Activated CD8-positive, alpha-beta memory T cell treated with anti-CD3 and anti-CD28 coated beads, Interleukin-2, amount 10 ng/mL, durations not matched to agents 7 days and 5 days (primary cell): ENCODE results near the gene DNMT3B. TPM values are rescaled to one million over a fixed set of nuclear protein-coding genes. Genes with fewer than 3 reads are reported as not detected.
"Not testable (repeated sequence)": the region's sequence is repeated elsewhere in the genome, so short reads cannot be mapped to it uniquely, and the experiment has no call there.

Source experiments
- ATAC-seq: fragments of 150-1000 bp; cut with Tn5 transposase; one replicate; pipeline ENCODE4 v1.10.0; 2021; ENCODE audit warnings: moderate library complexity
- CTCF ChIA-PET: fragments of 350-600 bp; sonication (Branson Sonifier 250); formaldehyde crosslinking; loops from one replicate; lab custom pipeline; 2021; ENCODE audit warnings: antibody characterized with exemption; lab: Charles Lee
- DNase-seq: peaks from one replicate; pipeline ENCODE4 v3.0.0-alpha.2; 2020
- H3K27ac Mint-ChIP-seq: one replicate; pipeline ENCODE4 v1.8.0; 2021; ENCODE audit warnings: mild to moderate bottlenecking, mixed read lengths
- H3K27me3 Mint-ChIP-seq: one replicate; pipeline ENCODE4 v1.8.0; 2021; ENCODE audit warnings: mixed read lengths
- H3K36me3 Mint-ChIP-seq: one replicate; pipeline ENCODE4 v1.8.0; 2021; ENCODE audit warnings: mild to moderate bottlenecking, mixed read lengths
- H3K4me1 Mint-ChIP-seq: one replicate; pipeline ENCODE4 v1.8.0; 2021; ENCODE audit warnings: mixed read lengths
- H3K4me3 Mint-ChIP-seq: one replicate; pipeline ENCODE4 v1.8.0; 2021; ENCODE audit warnings: mild to moderate bottlenecking, moderate library complexity, mixed read lengths
- H3K9me3 Mint-ChIP-seq: one replicate; pipeline ENCODE4 v1.8.0; 2022; ENCODE audit warnings: low read depth, mixed read lengths
- total RNA-seq, 2 experiments: library from RNA; stranded (reverse); gene quantifications; one replicate each; pipeline ENCODE4 v1.2.3, GENCODE V29; 2021

Gene DNMT3B
- total RNA-seq, 2 experiments from 2014 or later: 3.3 to 4.7 TPM

GRCh38 chr20:32787168-32787567, 25.0 kb downstream of the DNMT3B start:
- DNase-seq: no peak
- Mint-ChIP-seq H3K4me3 (no peak overlapping the region), H3K36me3 (no peaks in the 10 kb centered on the region), H3K27me3 (no peaks in the 10 kb centered on the region), H3K9me3 (no peaks in the 10 kb centered on the region), H3K27ac (no peak overlapping the region), H3K4me1 (peaks cover 2% of the 10 kb centered on the region)
- CTCF ChIA-PET: no interaction called here
- no peak for ATAC-seq

DNA sequence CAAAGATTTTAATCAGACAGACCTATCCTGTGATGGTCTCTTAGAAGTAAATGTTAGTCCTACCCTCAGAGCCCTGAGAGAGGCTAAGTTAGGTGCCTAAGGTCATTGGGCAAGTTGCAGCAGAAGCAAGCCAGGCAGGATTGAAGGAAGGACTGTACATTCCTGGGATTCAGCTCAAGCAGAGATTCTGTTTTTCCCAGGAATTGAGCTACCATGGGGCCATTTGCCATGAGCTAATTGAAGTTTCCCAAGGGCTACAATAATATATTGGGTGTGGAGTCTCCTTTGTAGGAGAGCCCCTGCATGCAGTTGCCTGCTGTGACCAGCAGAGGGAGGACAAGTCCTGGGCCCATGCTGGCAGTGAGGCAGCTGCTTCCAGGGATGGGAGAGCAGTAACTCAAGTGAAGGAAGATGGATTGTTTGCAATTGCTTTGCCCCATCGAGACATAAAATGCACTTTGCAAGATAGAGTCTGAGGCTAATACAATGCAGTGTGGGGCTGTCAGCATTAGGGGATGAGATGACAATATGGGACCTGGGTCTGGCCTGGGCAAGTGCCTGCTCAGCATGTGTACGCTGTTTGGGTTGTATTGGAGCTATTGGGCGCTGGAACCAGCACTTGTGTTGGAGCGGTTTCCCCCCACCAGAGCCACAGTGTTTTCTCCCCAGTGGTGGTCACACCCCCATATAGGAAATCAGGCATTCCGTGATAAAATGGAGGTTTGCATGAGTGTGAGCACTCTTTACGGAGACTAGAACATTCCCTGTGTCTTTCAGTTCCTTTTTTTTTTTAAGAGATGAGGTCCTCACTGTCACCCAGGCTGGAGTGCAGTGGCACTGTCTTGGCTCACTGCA, 27.9 kb downstream of the DNMT3B start:
- CTCF ChIA-PET: interaction anchor here (0.6 to 4.0 kb wide), 26 partner anchors 9 to 419 kb away, joined by 3 to 26 read pairs (median 3); no protein-coding TSS in a partner anchor
- Mint-ChIP-seq H3K36me3 (no peaks in the 10 kb centered on the region), H3K27ac (no peak overlapping the region), H3K4me1 (peaks cover 20% of the 10 kb centered on the region), H3K9me3 (no peaks in the 10 kb centered on the region), H3K27me3 (no peaks in the 10 kb centered on the region), H3K4me3 (no peak overlapping the region)
- ATAC-seq (peak; percentile 93), DNase-seq (peak; percentile 76)

GRCh38 chr20:32790751-32791057, 28.5 kb downstream of the DNMT3B start:
- H3K27me3 Mint-ChIP-seq: no peaks in the 10 kb centered on the region
- CTCF ChIA-PET: interaction anchor here (0.6 to 4.0 kb wide), 18 partner anchors 12 to 419 kb away, joined by 3 to 26 read pairs (median 4); no protein-coding TSS in a partner anchor
- no peak overlapping the region for H3K27ac Mint-ChIP-seq
- H3K9me3 Mint-ChIP-seq: no peaks in the 10 kb centered on the region
- no peak overlapping the region for H3K4me3 Mint-ChIP-seq
- ATAC-seq (no peak), DNase-seq (no peak)
- H3K36me3 Mint-ChIP-seq: no peaks in the 10 kb centered on the region
- peaks cover 20% of the 10 kb centered on the region for H3K4me1 Mint-ChIP-seq

- no peaks in the 10 kb centered on the region for H3K9me3 Mint-ChIP-seq
- no peak overlapping the region for H3K27ac Mint-ChIP-seq
- CTCF ChIA-PET: interaction anchor here (1.0 to 3.9 kb wide), 3 partner anchors 10 to 15 kb away, joined by 3 to 22 read pairs (median 5); no protein-coding TSS in a partner anchor
- DNase-seq (no peak), ATAC-seq (no peak)
- H3K36me3 Mint-ChIP-seq: no peaks in the 10 kb centered on the region
- no peaks in the 10 kb centered on the region for H3K27me3 Mint-ChIP-seq
- no peak overlapping the region for H3K4me3 Mint-ChIP-seq
- H3K4me1 Mint-ChIP-seq: peaks cover 24% of the 10 kb centered on the region
These were observed 30.1 kb downstream of the DNMT3B start for GRCh38 chr20:32792316-32792715.

- Mint-ChIP-seq H3K9me3 (no peaks in the 10 kb centered on the region), H3K4me1 (peaks cover 24% of the 10 kb centered on the region), H3K27ac (no peak overlapping the region), H3K36me3 (no peaks in the 10 kb centered on the region), H3K4me3 (no peak overlapping the region), H3K27me3 (no peaks in the 10 kb centered on the region)
- ATAC-seq: no peak
- CTCF ChIA-PET: interaction anchor here (1.0 to 3.9 kb wide), 3 partner anchors 10 to 15 kb away, joined by 3 to 22 read pairs (median 5); no protein-coding TSS in a partner anchor
- no peak for DNase-seq
These were observed 30.7 kb downstream of the DNMT3B start for GRCh38 chr20:32792731-32793458.

DNA sequence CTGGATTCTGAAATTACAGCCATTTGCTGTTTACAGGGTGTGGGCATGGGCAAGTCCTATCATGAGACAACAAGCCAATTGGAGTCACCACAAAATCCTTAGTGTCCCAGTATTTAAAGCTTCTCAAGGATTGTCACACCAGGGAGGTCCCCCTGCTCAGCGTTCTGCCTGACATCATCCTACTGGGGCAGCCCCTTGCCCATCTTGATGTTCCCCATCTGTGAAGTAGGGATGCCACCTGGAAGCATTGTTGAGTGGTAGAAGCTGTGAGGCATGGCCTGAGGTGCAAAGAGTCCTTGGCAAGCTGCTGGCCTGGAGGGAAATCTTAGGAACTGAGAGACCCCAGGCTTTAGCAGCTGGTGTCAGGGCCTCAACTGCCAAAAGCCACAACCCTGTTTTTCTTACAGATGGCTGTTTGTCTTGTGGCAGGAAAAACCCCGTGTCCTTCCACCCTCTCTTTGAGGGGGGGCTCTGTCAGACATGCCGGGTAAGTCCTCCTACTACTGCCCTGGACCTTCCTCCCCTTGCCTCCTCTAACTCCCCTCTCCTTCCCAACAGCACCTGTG, 34.3 kb downstream of the DNMT3B start:
- DNase-seq (no peak), ATAC-seq (no peak)
- Mint-ChIP-seq H3K9me3 (no peaks in the 10 kb centered on the region), H3K27ac (no peak overlapping the region), H3K4me3 (no peak overlapping the region), H3K4me1 (peaks cover 24% of the 10 kb centered on the region), H3K36me3 (no peaks in the 10 kb centered on the region), H3K27me3 (no peaks in the 10 kb centered on the region)
- CTCF ChIA-PET: interaction anchor here (1.2 to 3.9 kb wide), 4 partner anchors 12 to 496 kb away, joined by 3 to 22 read pairs (median 9); no protein-coding TSS in a partner anchor

DNA sequence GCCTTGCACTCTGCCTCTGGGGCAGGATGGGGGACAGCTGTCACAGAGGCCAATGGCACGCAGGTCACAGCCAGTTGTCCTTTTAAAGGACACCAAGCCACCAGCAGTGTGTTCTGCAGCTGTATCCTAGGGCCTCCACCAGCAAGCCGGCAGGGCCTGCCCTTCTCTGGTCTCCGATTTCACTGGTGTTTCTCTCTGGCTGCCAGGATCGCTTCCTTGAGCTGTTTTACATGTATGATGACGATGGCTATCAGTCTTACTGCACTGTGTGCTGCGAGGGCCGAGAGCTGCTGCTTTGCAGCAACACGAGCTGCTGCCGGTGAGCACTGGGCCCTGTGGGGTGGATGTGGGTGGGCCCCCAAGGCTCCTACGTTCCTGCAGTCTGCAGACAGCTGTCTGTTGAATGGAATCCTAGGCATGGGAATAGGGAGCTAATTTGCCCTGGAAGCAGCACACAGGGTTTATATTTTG, 34.8 kb downstream of the DNMT3B start:
- ATAC-seq (no peak), DNase-seq (no peak)
- no peak overlapping the region for H3K27ac Mint-ChIP-seq
- H3K9me3 Mint-ChIP-seq: no peaks in the 10 kb centered on the region
- H3K36me3 Mint-ChIP-seq: no peaks in the 10 kb centered on the region
- H3K27me3 Mint-ChIP-seq: no peaks in the 10 kb centered on the region
- no peak overlapping the region for H3K4me3 Mint-ChIP-seq
- peaks cover 23% of the 10 kb centered on the region for H3K4me1 Mint-ChIP-seq
- CTCF ChIA-PET: interaction anchor here (1.2 to 2.8 kb wide), 3 partner anchors 13 to 495 kb away, joined by 3 to 13 read pairs (median 5); no protein-coding TSS in a partner anchor

DNA sequence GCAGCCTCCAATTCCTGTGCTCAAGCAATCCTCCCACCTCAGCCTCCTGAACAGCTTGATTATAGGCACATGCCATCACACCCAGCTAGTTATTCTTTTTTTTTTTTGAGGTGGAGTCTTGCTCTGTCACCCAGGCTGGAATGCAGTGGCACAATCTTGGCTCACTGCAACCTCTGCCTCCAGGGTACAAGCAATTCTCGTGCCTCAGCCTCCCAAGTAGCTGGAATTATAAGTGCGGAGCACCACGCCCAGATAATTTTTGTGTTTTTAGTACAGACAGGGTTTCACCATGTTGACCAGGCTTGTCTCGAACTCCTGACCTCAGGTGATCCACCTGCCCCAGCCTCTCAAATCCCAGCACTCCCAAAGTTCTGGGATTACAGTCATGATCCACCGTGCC, 35.4 kb downstream of the DNMT3B start:
- not testable (repeated sequence) for H3K36me3 Mint-ChIP-seq
- H3K4me1 Mint-ChIP-seq: peaks cover 21% of the 10 kb centered on the region

DNA sequence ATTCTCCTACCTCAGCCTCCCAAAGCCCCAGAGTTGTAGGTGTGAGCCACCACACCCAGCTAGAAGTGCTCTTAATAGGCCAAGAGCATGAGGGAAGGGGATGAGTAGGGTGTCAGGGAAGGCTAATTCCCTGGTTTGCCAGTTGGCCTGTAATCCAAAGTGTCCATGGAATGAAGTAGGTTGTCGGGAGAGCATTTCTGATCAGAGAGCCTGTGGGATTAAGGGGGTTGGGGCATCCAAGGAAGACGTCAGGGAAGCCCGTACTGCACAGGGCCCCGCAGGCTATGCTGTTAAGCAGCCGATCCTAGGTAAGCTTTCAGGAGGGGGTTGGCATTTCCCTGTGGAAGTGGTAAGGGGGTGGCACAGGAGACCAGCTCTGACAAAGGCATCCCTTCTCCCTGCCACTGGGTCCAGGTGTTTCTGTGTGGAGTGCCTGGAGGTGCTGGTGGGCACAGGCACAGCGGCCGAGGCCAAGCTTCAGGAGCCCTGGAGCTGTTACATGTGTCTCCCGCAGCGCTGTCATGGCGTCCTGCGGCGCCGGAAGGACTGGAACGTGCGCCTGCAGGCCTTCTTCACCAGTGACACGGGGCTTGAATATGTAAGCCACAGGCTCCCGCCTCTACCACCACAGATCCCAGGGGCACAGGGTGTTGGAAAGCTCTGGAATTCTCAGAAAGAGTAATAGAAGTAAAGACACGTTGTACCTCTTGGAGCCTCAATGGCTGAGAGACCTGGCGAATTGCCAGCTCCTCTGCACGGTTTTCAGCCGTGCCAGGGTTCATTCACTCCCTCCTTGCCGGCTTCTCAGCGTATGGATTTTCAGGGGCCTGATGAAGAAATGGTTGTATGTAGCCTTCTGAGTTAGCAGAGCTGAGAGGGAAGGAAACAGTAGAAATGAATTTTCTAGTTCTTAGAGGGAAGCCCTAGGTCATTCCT, 36.1 kb downstream of the DNMT3B start:
- H3K36me3 Mint-ChIP-seq: no peaks in the 10 kb centered on the region
- no peak overlapping the region for H3K4me3 Mint-ChIP-seq
- no peak for DNase-seq
- CTCF ChIA-PET: interaction anchor here (0.9 to 2.8 kb wide), 2 partner anchors 10 to 20 kb away, joined by 3 to 13 read pairs; no protein-coding TSS in a partner anchor
- H3K4me1 Mint-ChIP-seq: peaks cover 15% of the 10 kb centered on the region
- no peak for ATAC-seq
- no peaks in the 10 kb centered on the region for H3K27me3 Mint-ChIP-seq
- no peaks in the 10 kb centered on the region for H3K9me3 Mint-ChIP-seq
- no peak overlapping the region for H3K27ac Mint-ChIP-seq

More for the DNA sequence above, 35.4 kb downstream of the DNMT3B start:
- not testable (repeated sequence) for H3K4me3 Mint-ChIP-seq, H3K27ac Mint-ChIP-seq, DNase-seq, H3K9me3 Mint-ChIP-seq, H3K27me3 Mint-ChIP-seq, ATAC-seq
- CTCF ChIA-PET: interaction anchor here (2.8 kb wide), 1 partner anchor 19 kb away, joined by 13 read pairs; no protein-coding TSS in a partner anchor

DNA sequence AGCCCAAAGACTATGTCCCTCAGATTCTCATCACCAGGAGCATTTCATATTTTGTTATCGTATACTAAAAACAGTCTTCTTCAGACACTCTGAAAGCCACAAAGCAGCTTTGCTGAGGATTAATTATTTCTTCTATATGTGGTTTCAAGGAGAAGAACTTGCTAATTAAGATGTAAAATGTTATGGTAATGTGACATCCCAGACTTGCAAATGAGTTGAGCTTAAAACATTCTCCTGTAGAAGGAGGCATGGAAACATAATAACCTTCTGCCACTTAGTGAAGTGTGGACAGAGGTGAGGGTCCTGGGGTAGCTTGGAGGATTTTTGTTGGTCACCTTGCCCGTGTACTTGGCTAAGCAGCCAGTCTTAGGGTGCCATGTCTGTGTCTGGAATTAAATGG, 40.9 kb downstream of the DNMT3B start:
- Mint-ChIP-seq H3K9me3 (no peaks in the 10 kb centered on the region), H3K27ac (no peak overlapping the region), H3K4me1 (no peaks in the 10 kb centered on the region), H3K27me3 (no peaks in the 10 kb centered on the region), H3K36me3 (no peaks in the 10 kb centered on the region), H3K4me3 (no peak overlapping the region)
- no peak for DNase-seq
- no peak for ATAC-seq
- CTCF ChIA-PET: interaction anchor here (1.2 to 1.4 kb wide), 2 partner anchors 11 to 13 kb away, joined by 4 to 5 read pairs; no protein-coding TSS in a partner anchor

DNA sequence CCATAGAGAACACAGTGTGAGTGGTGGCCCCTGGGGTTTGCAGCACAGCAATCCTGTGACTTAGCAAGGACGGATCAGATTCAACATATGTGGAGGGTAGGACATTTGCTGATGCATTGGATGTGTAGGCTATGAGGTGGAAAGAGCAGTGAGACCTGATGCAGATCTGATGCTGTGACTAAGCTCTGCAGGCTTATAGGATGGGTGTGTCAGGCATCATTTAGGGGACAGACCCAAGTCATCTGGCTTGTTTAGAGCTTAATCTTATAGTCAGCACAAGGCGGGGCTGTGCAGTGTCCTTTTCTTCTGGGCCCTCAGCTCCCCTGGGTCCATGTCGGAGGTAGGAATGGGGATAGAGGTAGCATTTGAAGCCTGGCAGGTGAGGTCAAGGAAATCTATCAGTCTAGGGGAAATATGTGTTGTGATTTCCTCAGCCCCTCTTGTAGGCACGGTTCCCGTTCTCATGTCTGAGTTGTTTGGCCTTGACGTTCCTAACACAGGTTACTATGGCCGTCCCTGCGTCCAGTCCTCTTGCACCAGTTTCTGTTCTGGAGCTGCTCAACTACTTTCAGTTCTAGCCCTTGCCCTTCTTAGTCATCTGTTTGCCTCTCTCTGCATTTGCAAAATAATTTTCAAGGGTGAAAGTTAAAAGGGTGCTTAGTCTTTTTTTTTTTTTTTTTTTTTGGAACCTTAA, 42.0 kb downstream of the DNMT3B start:
- H3K4me1 Mint-ChIP-seq: no peaks in the 10 kb centered on the region
- DNase-seq: no peak
- CTCF ChIA-PET: interaction anchor here (0.7 to 0.8 kb wide), 2 partner anchors 70 to 957 kb away, joined by 5 read pairs; no protein-coding TSS in a partner anchor

More for the DNA sequence above, 42.0 kb downstream of the DNMT3B start:
- H3K36me3 Mint-ChIP-seq: no peaks in the 10 kb centered on the region
- ATAC-seq: no peak
- H3K27ac Mint-ChIP-seq: no peak overlapping the region
- no peaks in the 10 kb centered on the region for H3K9me3 Mint-ChIP-seq
- no peak overlapping the region for H3K4me3 Mint-ChIP-seq
- H3K27me3 Mint-ChIP-seq: no peaks in the 10 kb centered on the region
